K562 (cell line): ENCODE data around the gene UNKL. TPM values are rescaled to one million over a fixed set of nuclear protein-coding genes. Genes with fewer than 3 reads are reported as not detected.

Experiments
- ATAC-seq: fragments of 200-7000 bp; cut with Tn5 transposase; 3 replicates; pipeline ENCODE4 v1.9.1; 2020; ENCODE audit warnings: moderate library complexity
- BruUV-seq: library from RNA; stranded (reverse); fragments of 400-500 nt; replicated peaks from 2 replicates; lab custom pipeline; 2021; lab: Mats Ljungman, UMichigan
- CTCF ChIA-PET: fragments of 300-600 bp; formaldehyde crosslinking; extraction: SDS; loops from one replicate; lab custom pipeline; 2021; ENCODE audit warnings: low intra/inter-chr PET ratio; lab: Yijun Ruan, JAX
- POLR2A ChIA-PET: fragments of 300-600, 350-650 bp; sonication (Branson Sonifier 250); formaldehyde crosslinking; extraction: SDS; loops from one replicate; lab custom pipeline; 2021; ENCODE audit warnings: antibody characterized with exemption, inconsistent platforms; lab: Yijun Ruan, JAX
- DNase-seq, 4 experiments: peaks; one replicate each; pipeline versions ENCODE4 v3.0.0 to v3.0.0-alpha.2; 2011 to 2018; ENCODE audit warnings: low spot score in 3 of 4, mixed read lengths in 3 of 4; ENCODE audit errors: extremely low read depth in 1 of 4
- FAIRE-seq: peaks from 2 replicates; lab custom pipeline; 2011; peaks lifted over from hg19 to GRCh38; lab: Jason Lieb, UNC
- H2AFZ ChIP-seq: 2 replicates; pipeline ENCODE4 v1.6.0; 2011; ENCODE audit warnings: low read depth, low read length, control low read depth, inconsistent platforms
- H3K27ac ChIP-seq: fragments of 200-600 bp; 3 replicates; pipeline ENCODE4 v1.8.0; 2011; ENCODE audit warnings: low read depth, mild to moderate bottlenecking, control low read depth, inconsistent platforms, low read length, moderate library complexity, mixed read lengths; ENCODE audit errors: extremely low read depth
- H3K27me3 ChIP-seq, 2 experiments: fragments of 300-600 bp in 1 of 2; 2 replicates in 1 of 2; 3 replicates in 1 of 2; pipeline versions ENCODE4 v1.6.0 to v1.8.0; 2011; ENCODE audit warnings: inconsistent platforms in 2 of 2, low read length in 2 of 2, mild to moderate bottlenecking in 1 of 2, mixed read lengths in 1 of 2, moderate library complexity in 1 of 2; ENCODE audit not compliant: control insufficient read depth in 2 of 2, insufficient read depth in 2 of 2
- H3K36me3 ChIP-seq: fragments of 300-600 bp; 3 replicates; pipeline ENCODE4 v1.8.0; 2011; ENCODE audit warnings: mild to moderate bottlenecking, low read length, inconsistent platforms; ENCODE audit not compliant: control insufficient read depth, insufficient read depth
- H3K4me1 ChIP-seq, 2 experiments: fragments of 200-600 bp in 1 of 2; replicated peaks in 1 of 2; 2 replicates in 1 of 2; 3 replicates in 1 of 2; pipeline versions ENCODE4 v1.5.1 to v1.8.0; 2011; ENCODE audit warnings: inconsistent platforms in 2 of 2, low read length in 2 of 2, mild to moderate bottlenecking in 1 of 2, mixed read lengths in 1 of 2, moderate library complexity in 1 of 2; ENCODE audit not compliant: control insufficient read depth in 2 of 2, insufficient read depth in 2 of 2
- H3K4me2 ChIP-seq: 2 replicates; pipeline ENCODE4 v1.6.1; 2011; ENCODE audit warnings: low read length, control low read depth, inconsistent platforms, mixed read lengths; ENCODE audit not compliant: insufficient read depth
- H3K4me3 ChIP-seq: fragments of 200-600 bp; sonication (generic), shearing (Covaris generic); 2 replicates; pipeline ENCODE4 v1.5.1; 2016; ENCODE audit warnings: control low read depth, inconsistent platforms
- H3K79me2 ChIP-seq: fragments of 200-600 bp; 3 replicates; pipeline ENCODE4 v1.8.0; 2011; ENCODE audit warnings: low read length, inconsistent platforms; ENCODE audit not compliant: control insufficient read depth, insufficient read depth
- H3K9ac ChIP-seq, 2 experiments: 2 replicates each; pipeline versions ENCODE4 v1.6.0 to v1.6.1; 2011; ENCODE audit warnings: low read depth in 2 of 2, low read length in 2 of 2, control low read depth in 1 of 2, inconsistent platforms in 1 of 2, mild to moderate bottlenecking in 1 of 2, mixed read lengths in 1 of 2; ENCODE audit not compliant: insufficient read depth in 1 of 2
- H3K9me1 ChIP-seq: one replicate; pipeline ENCODE4 v1.6.0; 2011; ENCODE audit warnings: inconsistent platforms, mild to moderate bottlenecking, low read length, moderate library complexity; ENCODE audit not compliant: control insufficient read depth, insufficient read depth
- H3K9me3 ChIP-seq: replicated peaks from 2 replicates; pipeline ENCODE4 v1.5.1; 2011; ENCODE audit warnings: low read depth, low read length, inconsistent platforms; ENCODE audit not compliant: control insufficient read depth, insufficient read depth
- H4K20me1 ChIP-seq: replicated peaks from 2 replicates; pipeline ENCODE4 v1.6.1; 2011; ENCODE audit warnings: low read length, inconsistent platforms, mixed read lengths; ENCODE audit not compliant: control insufficient read depth, insufficient read depth
- CEBPB ChIP-seq: fragments of 450-650 bp; IDR thresholded peaks from 2 replicates; pipeline ENCODE4 v1.6.1; 2016; ENCODE audit warnings: missing genetic modification characterization, missing compliant biosample characterization
- CUX1 ChIP-seq: fragments of 200-800 bp; sonication (Bioruptor generic); IDR thresholded peaks from 2 replicates; pipeline ENCODE4 v1.6.1; 2016; ENCODE audit warnings: missing genetic modification characterization, missing compliant biosample characterization
- ETV5 ChIP-seq: sonication (generic); formaldehyde crosslinking; IDR thresholded peaks from 2 replicates; pipeline ENCODE4 v1.4.0; 2020; ENCODE audit warnings: low read depth, mild to moderate bottlenecking, missing genetic modification reagents
- GABPA ChIP-seq: fragments of 200-800 bp; sonication (Bioruptor generic); conservative IDR thresholded peaks from 2 replicates; pipeline ENCODE4 v1.6.1; 2016; ENCODE audit warnings: low read depth, missing genetic modification characterization, missing compliant biosample characterization
- KAT7 ChIP-seq: sonication (generic); formaldehyde crosslinking; IDR thresholded peaks from 2 replicates; pipeline ENCODE4 v1.8.0; 2022; ENCODE audit warnings: missing genetic modification reagents, mild to moderate bottlenecking, borderline replicate concordance
- MEIS2 ChIP-seq: fragments of 450-650 bp; IDR thresholded peaks from 2 replicates; pipeline ENCODE4 v1.6.1; 2014; ENCODE audit warnings: mild to moderate bottlenecking; ENCODE audit not compliant: partially characterized antibody
- SAP30 ChIP-seq: fragments of 200-600 bp; sonication (generic); IDR thresholded peaks from 2 replicates; pipeline ENCODE4 v1.6.1; 2012; ENCODE audit warnings: borderline replicate concordance, low read depth, mild to moderate bottlenecking, moderate library complexity, low read length, control low read depth, inconsistent platforms; ENCODE audit not compliant: insufficient read depth, poor library complexity, severe bottlenecking
- SIN3A ChIP-seq, 2 experiments: fragments of 150-350 bp in 1 of 2; IDR thresholded peaks; 2 replicates each; pipeline ENCODE4 v1.6.1; 2011 to 2016; ENCODE audit warnings: borderline replicate concordance in 2 of 2, low read depth in 2 of 2, low read length in 2 of 2, mild to moderate bottlenecking in 2 of 2, moderate library complexity in 2 of 2; ENCODE audit not compliant: control insufficient read depth in 1 of 2
- ZC3H4 ChIP-seq: sonication (generic); formaldehyde crosslinking; IDR thresholded peaks from 2 replicates; pipeline ENCODE4 v1.9.0; 2021; ENCODE audit warnings: missing genetic modification reagents, borderline replicate concordance
- ZNF146 ChIP-seq: IDR thresholded peaks from one replicate; pipeline ENCODE4 v1.6.1; 2018; ENCODE audit warnings: missing compliant biosample characterization; ENCODE audit not compliant: unreplicated experiment
- ZNF24 ChIP-seq: fragments of 450-650 bp; IDR thresholded peaks from 2 replicates; pipeline ENCODE4 v1.6.1; 2016
- ZNF511 ChIP-seq: sonication (generic); formaldehyde crosslinking; IDR thresholded peaks from 2 replicates; pipeline ENCODE4 v1.8.0; 2022; ENCODE audit warnings: mild to moderate bottlenecking, missing genetic modification reagents
- WGBS: fragments of 100-300 bp; shearing (Covaris generic); methylation state at CpG from one replicate; pipeline ENCODE4 v1.1.6; 2016; ENCODE audit warnings: low coverage, mixed read lengths; ENCODE audit not compliant: insufficient coverage; ENCODE audit errors: missing lambda C conversion rate; 5-methylcytosine and 5-hydroxymethylcytosine counted together
- in situ Hi-C: fragments of 300-500 bp; cut with MboI; formaldehyde crosslinking; loops from 4 replicates; pipeline ENCODE4 v1.15.0; 2018; ENCODE audit warnings: inconsistent platforms, mixed read lengths
- intact Hi-C: fragments of 100-400 bp; cut with micrococcal nuclease; formaldehyde crosslinking; loops from 2 replicates; pipeline ENCODE4 v1.14.2; 2022
- polyA plus RNA-seq, 8 experiments: library from polyadenylated mRNA; depleted of rRNA in 4 of 8; stranded (reverse) in 5 of 8; unstranded in 3 of 8; fragments of >200 nt; fragmentation: Nextera tagmentation in 2 of 8; fragmentation: Illumina TruSeq in 1 of 8; extraction: Ambion mirVana in 2 of 8; extraction: Trizol in 1 of 8; gene quantifications; 2 replicates each; pipeline versions ENCODE4 v1.2.1 to v1.2.3, GENCODE V29; 2011 to 2014; ENCODE audit warnings: inconsistent platforms in 1 of 8, missing spikeins in 1 of 8
- total RNA-seq, 7 experiments: library from RNA; depleted of rRNA in 6 of 7; stranded (reverse); fragments of >200 nt in 6 of 7; fragmentation: Illumina TruSeq in 2 of 7; extraction: Trizol in 2 of 7; gene quantifications; 2 replicates each; pipeline versions ENCODE4 v1.2.1 to v1.2.3, GENCODE V29; 2011 to 2021; ENCODE audit warnings: low replicate concordance in 1 of 7
- TF ChIP-seq, protein P1 (sequence below): fragments of 450-650 bp; IDR thresholded peaks from 2 replicates; pipeline ENCODE4 v1.6.1; 2017; ENCODE audit warnings: mild to moderate bottlenecking, moderate library complexity

Gene UNKL
- total and polyA plus RNA-seq, 9 of the 15 experiments (the other 6 are each of a cell fraction or from before 2014, with no cell fraction given), result 0.37 to 30.2 (median 5.1) TPM

DNA sequence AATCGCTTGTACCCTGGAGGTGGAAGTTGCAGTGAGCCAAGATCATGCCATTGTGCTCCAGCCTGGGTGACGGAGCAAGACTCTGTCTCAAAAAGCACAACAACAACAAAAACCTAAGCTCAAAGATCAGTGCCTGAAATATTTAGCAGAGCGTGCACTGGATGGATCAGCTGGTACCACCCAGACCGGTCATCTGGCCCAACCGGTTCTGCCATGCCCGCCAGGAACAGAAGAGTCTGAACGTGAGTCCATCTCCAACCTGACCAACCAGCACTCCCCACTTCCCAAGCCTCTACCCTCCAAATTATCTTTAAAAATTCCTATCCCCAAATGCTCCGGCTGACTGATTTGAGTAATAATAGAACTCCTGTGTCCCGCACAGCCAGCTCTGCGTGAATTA is 7.6 kb upstream of the UNKL start (continued):
- TF ChIP-seq ZNF146 (CRISPR knock-in tag) (no peak), CEBPB (tag) (no peak), MEIS2 (no peak)

DNA sequence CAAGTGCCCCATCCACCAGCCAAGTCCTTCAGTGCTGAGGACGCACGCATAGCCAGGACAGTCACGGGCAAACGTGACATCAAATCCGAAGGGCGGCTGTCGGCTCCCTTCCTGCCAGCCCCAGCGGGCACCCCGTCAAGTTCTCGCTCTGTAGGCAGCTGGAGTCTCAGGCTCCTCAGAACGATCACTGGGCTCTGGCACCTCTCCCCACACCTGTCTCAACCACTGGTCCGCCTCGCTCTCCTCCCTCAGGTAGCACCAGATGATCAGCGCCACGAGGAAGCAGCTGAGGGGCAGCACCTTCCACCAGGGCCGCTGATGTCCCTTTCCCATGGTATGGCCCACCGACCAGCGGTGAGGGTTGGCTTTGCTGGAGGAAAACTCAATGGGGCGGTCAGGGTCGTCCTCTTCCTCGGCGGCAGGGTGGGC is 5.6 kb upstream of the UNKL start:
- H3K27me3 ChIP-seq, result no peaks in the 10 kb centered on the region
- peak overlapping the region; percentile 87 for H3K4me2 ChIP-seq
- peaks cover 7 to 32% of the 10 kb centered on the region in 2 experiments; a peak in 3 of 5 replicates for H3K4me1 ChIP-seq
- peak overlapping the region; percentile 91 to 100 for H3K9ac ChIP-seq
- H3K27ac ChIP-seq, result peak overlapping the region; percentile 90
- no peak for FAIRE-seq
- peak overlapping the region; percentile 94 for H3K4me3 ChIP-seq
- peak overlapping the region; percentile 41 for H2AFZ ChIP-seq
- peak; percentile 29 for ATAC-seq
- BruUV-seq, result TSS peak; percentile 87
- DNase-seq, result peak in 1 of 4 experiments; percentile 42
- no peaks in the 10 kb centered on the region for H3K9me1 ChIP-seq
- peaks cover 1% of the 10 kb centered on the region for H3K9me3 ChIP-seq
- POLR2A ChIA-PET, result interaction anchor here (0.6 to 1.7 kb wide), 27 partner anchors 9 to 375 kb away, joined by 3 to 19 read pairs (median 5); partner anchors contain the start of genes CRAMP1, IFT140, MAPK8IP3 and NUBP2
- H3K79me2 ChIP-seq, result peaks cover 36% of the 10 kb centered on the region
- CTCF ChIA-PET, result no interaction called here
- H4K20me1 ChIP-seq, result no peaks in the 10 kb centered on the region
- intact Hi-C loops (no loop called here), in situ Hi-C loops (no loop called here)
- 1% methylated on average over 22 of the region's 22 CpGs for WGBS
- H3K36me3 ChIP-seq, result peaks cover 20% of the 10 kb centered on the region; the same call in 1 of the 3 replicates
- TF ChIP-seq SIN3A (IDR thresholded peaks at IDR 0.05; ENCODE audit: borderline replicate concordance in 2 of 2, control insufficient read depth in 1 of 2, low read depth in 2 of 2, low read length in 2 of 2) (no peak), SAP30 (peak; percentile 82), KAT7 (0 out of 2 replicates have a peak, but pooled peaks have one; percentile 81), ZNF24 (0 out of 2 replicates have a peak, but pooled peaks have one; percentile 12), ZC3H4 (CRISPR knock-in tag) (peak; percentile 57; the same call in 1 of the 2 replicates), CUX1 (CRISPR knock-in tag) (no peak), ZNF511 (CRISPR knock-in tag) (peak; percentile 53; the same call in 1 of the 2 replicates), ETV5 (CRISPR knock-in tag) (no peak), GABPA (tag) (peak; percentile 78; the same call in 1 of the 2 replicates)
- TF ChIP-seq, protein P1, sequence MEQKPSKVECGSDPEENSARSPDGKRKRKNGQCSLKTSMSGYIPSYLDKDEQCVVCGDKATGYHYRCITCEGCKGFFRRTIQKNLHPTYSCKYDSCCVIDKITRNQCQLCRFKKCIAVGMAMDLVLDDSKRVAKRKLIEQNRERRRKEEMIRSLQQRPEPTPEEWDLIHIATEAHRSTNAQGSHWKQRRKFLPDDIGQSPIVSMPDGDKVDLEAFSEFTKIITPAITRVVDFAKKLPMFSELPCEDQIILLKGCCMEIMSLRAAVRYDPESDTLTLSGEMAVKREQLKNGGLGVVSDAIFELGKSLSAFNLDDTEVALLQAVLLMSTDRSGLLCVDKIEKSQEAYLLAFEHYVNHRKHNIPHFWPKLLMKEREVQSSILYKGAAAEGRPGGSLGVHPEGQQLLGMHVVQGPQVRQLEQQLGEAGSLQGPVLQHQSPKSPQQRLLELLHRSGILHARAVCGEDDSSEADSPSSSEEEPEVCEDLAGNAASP, result no peak
